HG02763 (cell line): ENCODE data around the gene P2RY14.

ENCODE experiments used
- ATAC-seq: cut with Tn5 transposase; IDR thresholded peaks from one replicate; pipeline ENCODE4 v1.9.1; 2021; ENCODE audit warnings: mild to moderate bottlenecking, moderate library complexity; ENCODE audit not compliant: unreplicated experiment

Gene P2RY14

GRCh38 chr3:151191095-151191494 is 87.2 kb downstream of the P2RY14 start:
- no peak for ATAC-seq

GRCh38 chr3:151183265-151183671 is 95.1 kb downstream of the P2RY14 start:
- no peak for ATAC-seq

- ATAC-seq, result no peak
Measured at GRCh38 chr3:151182349-151183079, 95.8 kb downstream of the P2RY14 start.

GRCh38 chr3:151178208-151178845 is 100.0 kb downstream of the P2RY14 start:
- no peak for ATAC-seq

- no peak for ATAC-seq
Measured at GRCh38 chr3:151175952-151176351, 102.4 kb downstream of the P2RY14 start.

GRCh38 chr3:151174351-151174750 is 104.0 kb downstream of the P2RY14 start:
- ATAC-seq, result no peak

- ATAC-seq, result peak; percentile 63
Measured at GRCh38 chr3:151171145-151171757, 107.1 kb downstream of the P2RY14 start.

- peak; percentile 37 for ATAC-seq
Measured at GRCh38 chr3:151169948-151170679, 108.2 kb downstream of the P2RY14 start.

GRCh38 chr3:151169262-151169947 is 108.9 kb downstream of the P2RY14 start:
- ATAC-seq, result peak; percentile 25

GRCh38 chr3:151168269-151169094 is 109.9 kb downstream of the P2RY14 start:
- no peak for ATAC-seq

- no peak for ATAC-seq
Measured at GRCh38 chr3:151166161-151166560, 112.2 kb downstream of the P2RY14 start.

- no peak for ATAC-seq
Measured at GRCh38 chr3:151165226-151165625, 113.1 kb downstream of the P2RY14 start.
